Muscle of arm (tissue), 12 donors: ENCODE data around the gene C17orf67. TPM values are rescaled to one million over a fixed set of nuclear protein-coding genes. Genes with fewer than 3 reads are reported as not detected.

Experiments used
- DNase-seq: peaks from one replicate; pipeline ENCODE4 v3.0.0-alpha.2; 2013
- polyA plus RNA-seq, 12 donors: library from polyadenylated mRNA; unstranded; fragments of 120-200 nt; gene quantifications; one replicate each; pipeline ENCODE4 v1.2.1, GENCODE V29; 2013; ENCODE audit not compliant: insufficient read length in 12 of 12

The C17orf67 gene
- polyA plus RNA-seq, 12 donors = 1.4 to 3.6 (median 1.9) TPM; not detected in 2

GRCh38 chr17:56833057-56833808 lies 487 bp downstream of the C17orf67 start:
- DNase-seq = peak; percentile 40

- DNase-seq = no peak
Measured at GRCh38 chr17:56832446-56832845, 1.3 kb downstream of the C17orf67 start.

- DNase-seq = no peak
Measured at GRCh38 chr17:56831369-56832095, 2.2 kb downstream of the C17orf67 start.

- no peak for DNase-seq
Measured at GRCh38 chr17:56830726-56831368, 2.9 kb downstream of the C17orf67 start.

GRCh38 chr17:56826611-56827414 lies 6.9 kb downstream of the C17orf67 start:
- no peak for DNase-seq

GRCh38 chr17:56824503-56824902 lies 9.2 kb downstream of the C17orf67 start:
- DNase-seq = no peak

- DNase-seq = no peak
Measured at GRCh38 chr17:56823848-56824247, 9.9 kb downstream of the C17orf67 start.

- DNase-seq = no peak
Measured at GRCh38 chr17:56822725-56823124, 11.0 kb downstream of the C17orf67 start.

GRCh38 chr17:56821847-56822534 lies 11.7 kb downstream of the C17orf67 start:
- no peak for DNase-seq

GRCh38 chr17:56820207-56820606 lies 13.5 kb downstream of the C17orf67 start:
- no peak for DNase-seq

GRCh38 chr17:56819431-56820145 lies 14.1 kb downstream of the C17orf67 start:
- DNase-seq = peak; percentile 61

- no peak for DNase-seq
Measured at GRCh38 chr17:56819030-56819429, 14.7 kb downstream of the C17orf67 start.

GRCh38 chr17:56817066-56817465 lies 16.7 kb downstream of the C17orf67 start:
- DNase-seq = no peak

GRCh38 chr17:56815711-56816110 lies 18.0 kb downstream of the C17orf67 start:
- DNase-seq = no peak

GRCh38 chr17:56812901-56813388 lies 20.8 kb downstream of the C17orf67 start:
- DNase-seq = no peak

- DNase-seq = no peak
Measured at GRCh38 chr17:56810891-56811775, 22.6 kb downstream of the C17orf67 start.

GRCh38 chr17:56810343-56810742 lies 23.4 kb downstream of the C17orf67 start:
- DNase-seq = peak; percentile 28

GRCh38 chr17:56809820-56810179 lies 23.9 kb downstream of the C17orf67 start:
- no peak for DNase-seq

- DNase-seq = no peak
Measured at GRCh38 chr17:56809106-56809819, 24.5 kb downstream of the C17orf67 start.
